PC-9 (cell line): ENCODE data around the gene ADNP. TPM values are rescaled to one million over a fixed set of nuclear protein-coding genes. Genes with fewer than 3 reads are reported as not detected.

Source experiments
- BruUV-seq: library from RNA; stranded (reverse); fragments of 400-500 nt; replicated peaks from 2 replicates; lab custom pipeline; 2021; lab: Mats Ljungman, UMichigan
- CTCF ChIA-PET: fragments of 300-600 bp; sonication (Branson Sonifier 250); formaldehyde crosslinking; loops from one replicate; lab custom pipeline; 2022; ENCODE audit warnings: antibody characterized with exemption; lab: Charles Lee
- POLR2A ChIA-PET: fragments of 300-600 bp; sonication (Branson Sonifier 250); formaldehyde crosslinking; loops from one replicate; lab custom pipeline; 2022; ENCODE audit warnings: antibody characterized with exemption; ENCODE audit not compliant: unreplicated experiment; lab: Charles Lee
- DNase-seq, 2 experiments: peaks; one replicate each; pipeline versions ENCODE4 v3.0.0 to v3.0.0-alpha.2; 2015 to 2022; ENCODE audit warnings: mixed read lengths in 1 of 2
- H2AFZ ChIP-seq: fragments of 200-600 bp; sonication (generic); 2 replicates; pipeline ENCODE4 v1.8.1; 2017; ENCODE audit warnings: antibody characterized with exemption
- H3F3A ChIP-seq: fragments of 200-600 bp; sonication (generic); 2 replicates; pipeline ENCODE4 v1.8.1; 2017; ENCODE audit warnings: antibody characterized with exemption, mild to moderate bottlenecking, low read depth; ENCODE audit not compliant: insufficient read depth
- H3K27ac ChIP-seq: fragments of 200-600 bp; sonication (generic); 2 replicates; pipeline ENCODE4 v1.6.1; 2016; ENCODE audit warnings: mixed run types
- H3K27me3 ChIP-seq: fragments of 200-600 bp; sonication (generic); 2 replicates; pipeline ENCODE4 v1.6.1; 2016; ENCODE audit warnings: low read depth, mixed run types; ENCODE audit not compliant: insufficient read depth
- H3K36me3 ChIP-seq: fragments of 200-600 bp; sonication (generic); 2 replicates; pipeline ENCODE4 v1.6.1; 2016; ENCODE audit warnings: low read depth, mixed run types
- H3K4me1 ChIP-seq: fragments of 200-600 bp; sonication (generic); replicated peaks from 2 replicates; pipeline ENCODE4 v1.6.1; 2016; ENCODE audit warnings: mixed run types; ENCODE audit not compliant: insufficient read depth
- H3K4me2 ChIP-seq: fragments of 200-600 bp; sonication (generic); 2 replicates; pipeline ENCODE4 v1.6.1; 2017; ENCODE audit warnings: mixed run types
- H3K4me3 ChIP-seq: fragments of 200-600 bp; sonication (generic); 2 replicates; pipeline ENCODE4 v1.6.1; 2016; ENCODE audit warnings: mixed run types
- H3K79me2 ChIP-seq: fragments of 200-600 bp; sonication (generic); 2 replicates; pipeline ENCODE4 v1.6.1; 2017; ENCODE audit warnings: low read depth, mixed run types
- H3K9me2 ChIP-seq: fragments of 200-600 bp; sonication (generic); 2 replicates; pipeline ENCODE4 v1.8.1; 2017; ENCODE audit warnings: mild to moderate bottlenecking; ENCODE audit not compliant: insufficient read depth
- H3K9me3 ChIP-seq: fragments of 200-600 bp; sonication (generic); 2 replicates; pipeline ENCODE4 v1.8.1; 2016; ENCODE audit warnings: low read depth; ENCODE audit not compliant: insufficient read depth
- H4K20me1 ChIP-seq: fragments of 200-600 bp; sonication (generic); 2 replicates; pipeline ENCODE4 v1.8.1; 2017; ENCODE audit not compliant: insufficient read depth
- CTCF ChIP-seq: fragments of 200-600 bp; sonication (generic); conservative IDR thresholded peaks from 2 replicates; pipeline ENCODE4 v1.6.1; 2017; ENCODE audit warnings: mixed run types, antibody characterized with exemption, mild to moderate bottlenecking, moderate library complexity
- EZH2 ChIP-seq: fragments of 200-600 bp; sonication (generic); IDR thresholded peaks from 2 replicates; pipeline ENCODE4 v1.8.0; 2017; ENCODE audit warnings: antibody characterized with exemption, low read depth
- intact Hi-C: fragments of 100-400 bp; cut with micrococcal nuclease; formaldehyde crosslinking; loops from one replicate; pipeline ENCODE4 v1.10.0; 2022; ENCODE audit not compliant: unreplicated experiment
- total RNA-seq: library from RNA; stranded (reverse); gene quantifications from 2 replicates; pipeline ENCODE4 v1.2.3, GENCODE V29; 2021

The ADNP gene
- total RNA-seq, 1 experiment from 2014 or later: 104 TPM

GRCh38 chr20:50911030-50911429 is 20.2 kb downstream of the ADNP start:
- no peaks in the 10 kb centered on the region for H3K27me3 ChIP-seq
- H3K27ac ChIP-seq: no peak overlapping the region
- POLR2A ChIA-PET: interaction anchor here (0.7 kb wide), 1 partner anchor 16 kb away, joined by 5 read pairs; no protein-coding TSS in a partner anchor
- no peaks in the 10 kb centered on the region for H3K4me1 ChIP-seq
- H3K9me2 ChIP-seq: no peaks in the 10 kb centered on the region
- H3K4me2 ChIP-seq: no peak overlapping the region
- BruUV-seq: no TSS peak
- TF ChIP-seq EZH2: no peak
- TF ChIP-seq CTCF: no peak
- H4K20me1 ChIP-seq: peaks cover 98% of the 10 kb centered on the region
- H3K4me3 ChIP-seq: no peak overlapping the region
- DNase-seq: no peak
- peaks cover 7% of the 10 kb centered on the region; the same call in 1 of the 2 replicates for H3F3A ChIP-seq
- no peaks in the 10 kb centered on the region for H3K9me3 ChIP-seq
- CTCF ChIA-PET: no interaction called here
- intact Hi-C loops: no loop called here
- H2AFZ ChIP-seq: no peak overlapping the region
- peaks cover 100% of the 10 kb centered on the region for H3K79me2 ChIP-seq
- H3K36me3 ChIP-seq: peaks cover 24% of the 10 kb centered on the region; the same call in 1 of the 2 replicates

DNA sequence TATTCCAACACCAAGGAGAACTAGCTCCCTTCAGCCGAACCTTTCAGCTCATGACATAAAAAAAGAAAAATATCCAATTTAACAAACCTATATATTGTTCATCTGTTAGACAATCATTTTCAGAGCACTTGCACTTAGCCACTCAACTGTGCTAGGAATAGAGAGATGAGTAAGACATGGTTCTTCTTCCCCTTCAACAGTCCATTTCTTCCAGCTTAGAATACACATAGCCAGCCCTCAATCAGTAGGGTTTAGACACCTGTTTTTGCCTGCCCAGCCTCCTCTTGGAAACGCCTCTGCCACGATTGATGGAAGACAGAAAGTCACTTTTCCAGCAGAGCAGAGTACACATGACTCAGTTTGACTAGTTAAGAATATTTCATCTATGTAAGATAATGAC is 21.8 kb downstream of the ADNP start:
- Histone ChIP-seq H3K27me3 (no peaks in the 10 kb centered on the region), H3K4me1 (no peaks in the 10 kb centered on the region), H3K79me2 (peaks cover 100% of the 10 kb centered on the region), H3F3A (peaks cover 7% of the 10 kb centered on the region; the same call in 1 of the 2 replicates), H2AFZ (no peak overlapping the region), H3K4me2 (no peak overlapping the region), H3K4me3 (no peak overlapping the region), H3K9me3 (no peaks in the 10 kb centered on the region), H3K9me2 (no peaks in the 10 kb centered on the region), H3K36me3 (peaks cover 15% of the 10 kb centered on the region; the same call in 1 of the 2 replicates), H3K27ac (no peak overlapping the region), H4K20me1 (peaks cover 98% of the 10 kb centered on the region)
- intact Hi-C loops: no loop called here
- BruUV-seq: no TSS peak
- TF ChIP-seq CTCF (no peak), EZH2 (no peak)
- ChIA-PET CTCF (interaction anchor here (0.7 kb wide), 1 partner anchor 9 kb away, joined by 4 read pairs; no protein-coding TSS in a partner anchor), POLR2A (interaction anchor here (0.5 kb wide), 2 partner anchors 14 to 115 kb away, joined by 3 to 5 read pairs; partner anchors contain the start of gene BCAS4)
- DNase-seq: no peak

GRCh38 chr20:50904067-50904570 is 27.1 kb downstream of the ADNP start:
- TF ChIP-seq EZH2 (no peak), CTCF (no peak)
- ChIA-PET CTCF (no interaction called here), POLR2A (no interaction called here)
- Histone ChIP-seq H2AFZ (no peak overlapping the region), H3K27ac (no peak overlapping the region), H3K79me2 (peaks cover 91% of the 10 kb centered on the region), H3K9me3 (no peaks in the 10 kb centered on the region), H3K4me1 (no peaks in the 10 kb centered on the region), H3K4me3 (no peak overlapping the region), H3K4me2 (no peak overlapping the region), H3F3A (peaks cover 15% of the 10 kb centered on the region; the same call in 1 of the 2 replicates), H3K27me3 (no peaks in the 10 kb centered on the region), H3K9me2 (no peaks in the 10 kb centered on the region), H3K36me3 (peaks cover 38% of the 10 kb centered on the region), H4K20me1 (peaks cover 86% of the 10 kb centered on the region)
- intact Hi-C loops: loop anchor here (5.0 kb wide), 1 partner anchor 87 kb away; no protein-coding TSS in a partner anchor
- DNase-seq: no peak
- BruUV-seq: no TSS peak
